GM12872 (cell line): ENCODE data around the gene CCBE1.

ENCODE experiments used
- TF ChIP-seq, protein P1 (sequence below): IDR thresholded peaks from 3 replicates; pipeline ENCODE4 v1.5.1; 2011; ENCODE audit warnings: low read depth, mild to moderate bottlenecking, low read length, moderate library complexity; ENCODE audit not compliant: insufficient read depth

Gene CCBE1

DNA sequence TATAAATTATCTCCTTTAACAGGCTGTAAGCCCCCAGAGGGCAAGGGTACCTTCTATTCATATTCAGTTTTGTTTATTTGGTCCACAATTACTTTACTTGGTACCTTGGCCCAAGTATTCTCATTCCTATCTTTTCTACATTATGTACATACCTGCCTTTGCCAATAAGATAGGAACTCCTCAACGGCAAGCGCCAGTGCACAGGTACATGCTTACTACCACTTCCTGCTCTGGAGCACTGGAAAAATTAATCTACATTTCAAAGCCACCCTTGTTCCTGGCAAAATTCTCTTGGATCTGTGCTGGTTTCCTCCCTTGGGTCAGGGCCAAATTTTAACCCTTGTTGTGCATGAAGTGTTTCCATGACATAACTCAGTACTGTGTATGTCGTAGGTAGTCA lies 303.8 kb downstream of the CCBE1 start:
- TF ChIP-seq, protein P1, sequence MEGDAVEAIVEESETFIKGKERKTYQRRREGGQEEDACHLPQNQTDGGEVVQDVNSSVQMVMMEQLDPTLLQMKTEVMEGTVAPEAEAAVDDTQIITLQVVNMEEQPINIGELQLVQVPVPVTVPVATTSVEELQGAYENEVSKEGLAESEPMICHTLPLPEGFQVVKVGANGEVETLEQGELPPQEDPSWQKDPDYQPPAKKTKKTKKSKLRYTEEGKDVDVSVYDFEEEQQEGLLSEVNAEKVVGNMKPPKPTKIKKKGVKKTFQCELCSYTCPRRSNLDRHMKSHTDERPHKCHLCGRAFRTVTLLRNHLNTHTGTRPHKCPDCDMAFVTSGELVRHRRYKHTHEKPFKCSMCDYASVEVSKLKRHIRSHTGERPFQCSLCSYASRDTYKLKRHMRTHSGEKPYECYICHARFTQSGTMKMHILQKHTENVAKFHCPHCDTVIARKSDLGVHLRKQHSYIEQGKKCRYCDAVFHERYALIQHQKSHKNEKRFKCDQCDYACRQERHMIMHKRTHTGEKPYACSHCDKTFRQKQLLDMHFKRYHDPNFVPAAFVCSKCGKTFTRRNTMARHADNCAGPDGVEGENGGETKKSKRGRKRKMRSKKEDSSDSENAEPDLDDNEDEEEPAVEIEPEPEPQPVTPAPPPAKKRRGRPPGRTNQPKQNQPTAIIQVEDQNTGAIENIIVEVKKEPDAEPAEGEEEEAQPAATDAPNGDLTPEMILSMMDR, result no peak

DNA sequence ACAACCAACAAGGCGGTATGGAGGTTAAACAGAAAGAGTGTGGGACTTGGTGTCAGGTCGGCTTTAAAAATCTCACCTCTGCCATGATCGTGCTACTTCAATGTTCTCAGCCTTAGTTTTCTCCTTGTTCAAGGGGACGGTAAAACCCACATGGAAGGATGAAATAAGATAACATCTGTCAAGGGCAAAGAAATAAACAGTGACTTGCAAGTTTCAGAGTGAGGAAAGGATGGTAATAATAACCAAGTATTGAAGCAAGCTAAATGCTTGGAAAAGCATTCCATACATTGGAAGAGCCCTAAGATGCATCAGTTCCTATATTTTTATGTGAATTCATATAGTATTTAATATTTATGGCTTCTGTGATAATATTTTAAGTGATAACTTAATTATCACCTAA lies 308.4 kb downstream of the CCBE1 start:
- TF ChIP-seq, protein P1, result no peak

DNA sequence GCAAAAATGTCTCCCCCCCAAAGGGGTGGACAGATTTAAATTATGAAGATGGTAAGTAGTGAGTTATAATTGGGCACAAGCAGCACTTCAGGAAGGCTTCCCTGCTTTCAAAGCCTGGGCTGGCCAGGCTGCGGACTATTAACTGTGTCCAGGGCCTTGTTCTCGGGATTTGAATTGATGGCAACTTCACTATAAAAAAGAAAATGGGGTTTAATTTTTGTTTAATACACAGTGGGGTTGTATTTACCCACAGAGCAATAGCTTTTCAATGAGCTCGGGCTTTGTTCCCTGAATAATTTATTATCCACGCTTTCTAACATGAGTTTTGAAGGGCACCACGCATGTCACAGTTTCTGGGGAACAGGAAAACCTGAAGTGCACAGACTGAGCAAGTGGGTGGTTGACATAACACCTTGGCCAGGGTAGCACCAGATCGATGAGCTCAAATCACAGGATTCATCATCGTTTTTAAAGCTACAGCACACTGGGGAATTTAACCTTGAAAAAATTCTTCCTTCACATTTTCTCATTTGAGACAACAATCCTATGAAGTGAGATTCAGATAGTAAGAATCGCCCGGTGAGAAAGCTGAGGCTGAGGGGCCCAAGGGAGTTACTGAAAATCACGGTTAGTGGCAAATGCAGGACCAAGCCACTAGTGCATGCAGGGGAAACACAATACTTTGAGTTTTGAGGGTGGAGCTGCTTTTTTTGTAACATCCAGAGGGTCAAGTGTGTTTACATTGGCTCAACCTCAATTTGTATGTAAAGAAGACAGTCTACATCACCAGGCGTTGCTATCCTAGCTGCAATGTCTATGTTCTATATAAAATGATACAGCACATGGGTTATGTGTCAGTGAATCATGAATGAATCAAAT lies 309.3 kb downstream of the CCBE1 start:
- TF ChIP-seq, protein P1, result no peak

DNA sequence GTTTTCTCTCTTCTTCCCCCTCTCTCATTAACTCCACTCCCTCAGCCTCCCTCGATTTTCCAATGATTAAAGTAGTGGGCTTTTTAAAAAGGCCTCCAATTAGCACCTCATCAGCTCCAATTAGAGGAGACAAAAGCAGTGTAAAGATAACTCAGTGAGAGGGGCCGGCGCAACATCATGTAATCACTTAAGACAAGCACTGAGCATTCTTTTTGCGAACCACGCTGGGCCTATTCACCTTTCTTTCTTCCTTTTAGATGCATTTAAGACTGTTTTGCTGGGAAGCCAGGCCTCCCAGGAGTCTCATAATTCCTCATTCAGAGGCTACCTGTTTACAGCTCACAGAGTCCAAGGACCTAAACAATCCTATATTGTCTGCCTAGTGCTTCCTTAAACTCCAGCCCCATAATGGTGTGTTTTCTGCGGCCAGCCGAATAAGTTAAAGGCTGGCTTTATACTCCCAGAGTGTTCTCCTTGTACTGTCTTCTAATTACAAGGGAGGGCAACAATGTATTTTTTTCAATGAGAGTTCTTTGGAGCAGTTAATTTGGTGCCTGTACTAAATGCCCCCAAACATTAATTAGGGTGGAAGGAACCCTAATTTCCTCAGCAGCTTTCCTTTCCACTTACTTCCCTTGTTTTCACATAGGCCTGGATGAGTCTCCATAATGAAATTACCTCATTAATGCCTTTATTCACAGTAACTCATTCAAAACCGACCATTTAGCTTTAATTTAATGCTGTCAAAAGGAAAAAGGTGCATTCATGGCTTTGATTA lies 310.1 kb downstream of the CCBE1 start:
- TF ChIP-seq, protein P1, result no peak

DNA sequence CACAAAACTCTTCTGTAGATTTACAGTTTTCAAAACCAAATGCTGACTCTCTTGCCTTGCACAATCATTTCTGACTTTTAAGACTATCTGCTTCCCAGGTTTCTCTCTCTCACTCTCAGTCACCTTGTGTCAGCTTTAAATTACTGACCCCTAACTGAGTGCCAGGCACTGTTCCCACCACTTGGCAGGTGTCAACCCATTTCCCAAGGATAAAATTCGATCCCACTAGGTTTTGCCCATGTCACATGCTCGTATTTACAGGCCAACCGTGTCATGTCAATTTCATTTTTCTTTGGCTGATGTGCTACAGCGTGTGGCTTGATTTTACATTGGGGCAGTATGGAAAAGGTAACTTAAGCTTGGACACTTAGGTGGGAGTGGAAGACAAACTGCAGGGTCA lies 312.0 kb downstream of the CCBE1 start:
- TF ChIP-seq, protein P1, result no peak

DNA sequence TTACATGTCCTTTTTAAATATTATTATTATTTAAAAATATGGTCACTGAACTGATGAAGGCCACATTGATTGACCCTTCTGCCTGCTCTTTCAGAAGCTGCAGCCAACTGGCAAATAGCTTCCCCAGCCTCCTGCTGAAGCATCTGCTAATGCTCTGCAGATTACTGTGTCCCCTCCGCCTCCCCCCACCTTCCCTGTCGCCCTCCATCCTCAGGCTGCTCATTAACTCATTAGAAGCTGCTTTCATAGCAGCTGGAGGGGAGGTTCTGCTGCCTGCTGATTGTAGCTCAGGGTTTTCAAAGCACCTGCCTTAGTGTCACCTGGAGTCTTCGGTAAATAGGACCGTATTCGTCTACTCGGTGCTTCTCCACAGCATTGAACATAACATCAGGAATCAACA lies 313.4 kb downstream of the CCBE1 start:
- TF ChIP-seq, protein P1, result no peak

DNA sequence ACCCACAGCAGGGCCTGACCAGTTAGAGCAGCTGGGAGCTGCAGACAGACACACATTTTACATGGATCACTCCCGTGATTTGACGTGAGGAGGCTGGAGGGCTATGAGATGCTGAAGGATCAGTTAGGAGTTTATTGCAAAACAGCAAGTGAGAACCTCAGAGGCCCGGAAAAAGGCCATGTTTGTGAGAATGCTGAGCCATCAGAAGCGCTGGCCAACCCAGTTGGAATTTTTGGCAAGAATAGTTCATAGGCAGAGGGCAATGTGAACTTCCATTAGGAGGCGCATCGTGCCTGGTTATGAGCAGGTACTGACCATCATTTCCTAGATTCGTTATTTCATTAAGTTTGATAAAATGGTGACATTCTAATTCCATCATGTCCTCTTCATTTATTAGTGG lies 314.8 kb downstream of the CCBE1 start:
- TF ChIP-seq, protein P1, result no peak
